ENCODE results near the gene INO80E.

The INO80E gene

DNA sequence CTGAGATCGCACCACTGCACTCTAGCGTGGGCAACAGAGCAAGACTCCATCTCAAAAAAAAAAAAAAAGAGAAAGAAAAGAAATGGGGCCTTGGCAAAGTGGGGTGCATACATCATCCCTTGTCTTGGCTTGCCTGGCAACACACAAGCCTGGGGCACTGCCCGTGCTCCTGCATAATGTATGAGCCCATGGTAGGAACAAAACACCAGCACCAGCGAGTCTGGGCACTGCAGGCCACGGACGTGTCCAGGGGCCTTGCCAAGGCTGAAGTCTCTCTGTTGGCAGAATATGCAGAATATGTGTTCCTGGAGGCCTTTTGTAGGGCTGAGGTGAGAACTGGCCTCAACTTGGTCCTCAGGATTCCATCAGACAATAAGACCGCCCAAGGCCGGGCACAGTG lies 53.8 kb downstream of the INO80E start:
- Histone ChIP-seq H3K9ac (ENCODE audit: low read length in 5 of 5) (no peak overlapping the region), H3K36me3 (ENCODE audit: control insufficient read depth in 5 of 5, insufficient read depth in 5 of 5, low read length in 5 of 5) (no peaks in the 10 kb centered on the region), H3K27me3 (ENCODE audit: control insufficient read depth in 5 of 5, insufficient read depth in 4 of 5, low read length in 5 of 5) (peaks cover 0 to 4% (median 0%) of the 10 kb centered on the region in 5 donors), H3K27ac (ENCODE audit: low read depth, low read length) (no peak overlapping the region), H3K4me1 (ENCODE audit: control insufficient read depth in 5 of 5, insufficient read depth in 5 of 5, low read length in 5 of 5) (peaks cover 0 to 20% (median 11%) of the 10 kb centered on the region in 5 donors), H3K9me3 (ENCODE audit: control insufficient read depth in 5 of 5, low read length in 5 of 5) (no peaks in the 10 kb centered on the region), H3K4me3 (ENCODE audit: low read depth in 1 of 5, low read length in 5 of 5) (no peak overlapping the region)

DNA sequence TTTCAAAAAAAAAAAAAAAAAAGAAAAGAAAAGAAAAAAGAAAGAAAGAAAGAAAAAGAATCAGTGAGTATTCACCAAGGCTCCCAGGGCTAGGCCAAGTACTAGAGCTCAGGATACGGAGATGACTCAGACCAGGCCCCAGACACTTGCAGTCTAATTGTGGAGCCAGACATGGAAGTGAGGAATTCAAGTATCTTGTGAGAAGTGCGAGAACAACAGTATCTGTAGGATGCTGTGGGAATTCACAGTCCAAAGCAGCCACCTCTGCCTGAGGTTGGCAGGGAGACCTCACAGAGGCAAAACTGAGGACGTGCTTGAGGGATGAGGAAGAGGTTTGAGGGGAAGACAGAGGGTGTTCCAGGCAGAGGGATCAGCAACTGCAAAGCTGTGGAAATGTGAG lies 55.5 kb downstream of the INO80E start:
- Histone ChIP-seq H3K9ac (ENCODE audit: low read length in 5 of 5) (no peak overlapping the region), H3K4me3 (ENCODE audit: low read depth in 1 of 5, low read length in 5 of 5) (no peak overlapping the region), H3K36me3 (ENCODE audit: control insufficient read depth in 5 of 5, insufficient read depth in 5 of 5, low read length in 5 of 5) (no peaks in the 10 kb centered on the region), H3K9me3 (ENCODE audit: control insufficient read depth in 5 of 5, low read length in 5 of 5) (no peaks in the 10 kb centered on the region), H3K4me1 (ENCODE audit: control insufficient read depth in 5 of 5, insufficient read depth in 5 of 5, low read length in 5 of 5) (peaks cover 0 to 20% (median 11%) of the 10 kb centered on the region in 5 donors), H3K27ac (ENCODE audit: low read depth, low read length) (no peak overlapping the region), H3K27me3 (ENCODE audit: control insufficient read depth in 5 of 5, insufficient read depth in 4 of 5, low read length in 5 of 5) (no peaks in the 10 kb centered on the region)

DNA sequence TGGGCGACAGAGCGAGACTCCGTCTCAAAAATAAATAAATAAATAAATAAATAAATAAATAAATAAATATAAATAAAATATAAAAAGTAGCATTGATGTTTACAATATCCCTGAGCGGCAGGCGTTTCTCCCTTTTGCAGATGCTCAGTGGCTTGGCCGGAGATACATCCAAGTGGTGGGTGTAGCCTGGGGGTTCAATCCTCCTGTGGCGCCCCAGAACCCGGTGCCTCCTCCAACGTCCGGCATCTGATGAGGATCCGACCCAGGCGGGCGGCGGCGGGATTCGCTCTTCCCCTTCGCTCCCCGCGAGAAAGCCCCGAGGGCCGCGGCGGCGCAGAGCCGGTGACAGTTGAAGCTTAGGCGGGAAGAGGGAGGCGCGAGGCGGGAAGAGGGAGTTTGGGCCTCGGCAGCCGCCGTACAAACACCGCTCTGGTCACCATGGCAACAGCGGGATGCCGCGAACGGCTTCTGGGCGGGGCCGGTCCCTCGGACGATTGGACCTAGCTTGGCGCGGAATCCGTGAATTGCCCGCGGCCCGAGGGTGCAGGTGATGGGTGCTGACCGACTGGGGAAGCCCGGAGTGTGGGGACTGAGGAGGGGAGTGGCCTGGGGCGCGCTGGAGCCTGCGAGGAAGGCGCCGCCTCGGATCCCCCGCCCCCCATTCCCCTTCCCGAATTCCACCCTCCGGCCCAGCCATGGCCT lies 56.8 kb downstream of the INO80E start:
- Histone ChIP-seq H3K9ac (ENCODE audit: low read length in 5 of 5) (peak overlapping the region in 4 of 5 donors; percentile 51 to 72 (median 69)), H3K4me1 (ENCODE audit: control insufficient read depth in 5 of 5, insufficient read depth in 5 of 5, low read length in 5 of 5) (peaks cover 0 to 20% (median 11%) of the 10 kb centered on the region in 5 donors), H3K27me3 (ENCODE audit: control insufficient read depth in 5 of 5, insufficient read depth in 4 of 5, low read length in 5 of 5) (no peaks in the 10 kb centered on the region), H3K9me3 (ENCODE audit: control insufficient read depth in 5 of 5, low read length in 5 of 5) (no peaks in the 10 kb centered on the region), H3K27ac (ENCODE audit: low read depth, low read length) (peak overlapping the region; percentile 54), H3K4me3 (ENCODE audit: low read depth in 1 of 5, low read length in 5 of 5) (peak overlapping the region; percentile 73 to 86 (median 76)), H3K36me3 (ENCODE audit: control insufficient read depth in 5 of 5, insufficient read depth in 5 of 5, low read length in 5 of 5) (no peaks in the 10 kb centered on the region)

DNA sequence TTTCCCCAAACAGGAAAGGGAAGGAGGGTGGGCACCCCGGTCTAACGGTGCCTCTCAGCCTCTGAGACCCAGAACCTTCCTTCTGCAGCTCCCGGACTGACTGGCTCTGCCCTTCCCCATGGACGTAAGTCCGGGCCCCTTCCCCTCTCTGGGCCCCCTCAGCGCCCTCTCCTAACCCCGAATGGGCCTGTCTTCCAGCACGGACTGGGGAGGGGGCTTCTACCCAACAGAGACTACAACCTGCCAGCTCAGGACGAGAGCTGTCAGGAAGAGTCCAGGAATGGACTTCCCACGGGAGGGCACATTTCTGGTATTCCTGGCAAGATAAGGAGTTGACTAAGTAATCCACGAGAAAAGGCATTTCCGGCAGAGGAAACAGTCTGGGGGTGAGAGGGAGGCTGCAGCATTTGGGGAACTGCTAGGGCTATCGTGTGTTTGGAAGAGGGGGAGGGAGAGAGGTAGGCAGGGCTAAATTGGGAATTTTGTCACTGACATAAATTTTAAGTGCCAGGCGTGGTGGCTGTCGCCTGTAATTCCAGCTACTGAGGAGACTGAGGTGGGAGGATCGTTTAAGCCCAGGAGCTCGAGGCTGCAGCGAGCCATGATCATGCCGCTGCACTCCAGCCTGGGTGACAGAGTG lies 57.5 kb downstream of the INO80E start:
- peaks cover 0 to 20% (median 11%) of the 10 kb centered on the region in 5 donors for H3K4me1 ChIP-seq (ENCODE audit: control insufficient read depth in 5 of 5, insufficient read depth in 5 of 5, low read length in 5 of 5)
- H3K9ac ChIP-seq (ENCODE audit: low read length in 5 of 5): peak overlapping the region in 3 of 5 donors; percentile 67 to 72 (median 71)
- H3K27ac ChIP-seq (ENCODE audit: low read depth, low read length): peak overlapping the region; percentile 54
- H3K4me3 ChIP-seq (ENCODE audit: low read depth in 1 of 5, low read length in 5 of 5): peak overlapping the region; percentile 73 to 86 (median 76)
- no peaks in the 10 kb centered on the region for H3K27me3 ChIP-seq (ENCODE audit: control insufficient read depth in 5 of 5, insufficient read depth in 4 of 5, low read length in 5 of 5)
- H3K36me3 ChIP-seq (ENCODE audit: control insufficient read depth in 5 of 5, insufficient read depth in 5 of 5, low read length in 5 of 5): no peaks in the 10 kb centered on the region
- no peaks in the 10 kb centered on the region for H3K9me3 ChIP-seq (ENCODE audit: control insufficient read depth in 5 of 5, low read length in 5 of 5)

DNA sequence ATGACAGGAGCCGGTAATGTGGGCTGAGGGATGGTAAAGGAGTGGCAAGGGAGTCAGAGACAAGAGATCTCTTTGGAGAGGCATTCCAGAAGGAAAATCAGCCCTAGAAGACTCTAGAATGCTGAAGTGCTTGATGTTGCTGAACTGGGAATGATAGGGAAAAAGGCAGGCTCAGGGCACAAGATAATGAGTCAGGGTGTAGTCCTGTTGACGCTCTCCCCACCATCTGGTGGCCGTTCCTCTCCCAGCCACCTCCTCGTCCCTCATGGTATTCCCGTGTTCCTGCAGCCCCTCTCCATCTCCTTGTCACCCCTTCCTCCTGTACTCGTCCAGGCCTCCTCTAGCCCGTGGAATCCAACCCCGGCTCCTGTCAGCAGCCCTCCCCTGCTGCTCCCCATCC lies 58.4 kb downstream of the INO80E start:
- H3K4me1 ChIP-seq (ENCODE audit: control insufficient read depth in 5 of 5, insufficient read depth in 5 of 5, low read length in 5 of 5): peaks cover 0 to 20% (median 11%) of the 10 kb centered on the region in 5 donors
- no peak overlapping the region for H3K4me3 ChIP-seq (ENCODE audit: low read depth in 1 of 5, low read length in 5 of 5)
- H3K9me3 ChIP-seq (ENCODE audit: control insufficient read depth in 5 of 5, low read length in 5 of 5): no peaks in the 10 kb centered on the region
- H3K27me3 ChIP-seq (ENCODE audit: control insufficient read depth in 5 of 5, insufficient read depth in 4 of 5, low read length in 5 of 5): no peaks in the 10 kb centered on the region
- no peak overlapping the region for H3K27ac ChIP-seq (ENCODE audit: low read depth, low read length)
- H3K36me3 ChIP-seq (ENCODE audit: control insufficient read depth in 5 of 5, insufficient read depth in 5 of 5, low read length in 5 of 5): no peaks in the 10 kb centered on the region
- no peak overlapping the region for H3K9ac ChIP-seq (ENCODE audit: low read length in 5 of 5)

DNA sequence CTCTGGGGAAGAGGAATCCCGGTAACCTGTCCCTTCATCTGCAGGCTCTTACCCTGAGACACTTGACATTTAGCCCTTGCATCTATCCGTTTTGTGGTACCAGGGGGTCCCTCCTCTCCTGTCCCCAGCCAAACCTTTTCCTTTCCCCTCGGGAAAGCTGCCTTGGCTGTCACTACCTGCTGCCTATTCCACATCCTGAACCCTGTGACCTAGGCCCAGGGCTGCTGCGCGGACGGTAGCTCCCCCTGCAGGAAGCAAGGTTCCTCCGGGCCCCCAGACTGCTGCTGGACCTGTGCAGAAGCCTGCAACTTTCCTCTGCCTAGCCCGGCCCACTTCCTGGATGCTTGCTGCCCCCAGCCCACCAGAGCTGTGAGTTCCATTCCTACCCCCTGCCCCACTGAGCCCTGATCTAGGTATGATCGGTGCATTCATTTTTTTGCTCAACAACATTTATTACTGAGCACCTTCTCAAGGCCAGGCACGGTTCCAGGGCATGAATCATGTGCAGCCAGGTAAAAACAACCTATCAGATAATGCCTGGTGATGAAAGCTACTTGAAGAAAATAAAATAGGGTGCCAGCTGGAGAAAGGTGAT lies 59.0 kb downstream of the INO80E start:
- H3K4me1 ChIP-seq (ENCODE audit: control insufficient read depth in 5 of 5, insufficient read depth in 5 of 5, low read length in 5 of 5): peaks cover 0 to 22% (median 11%) of the 10 kb centered on the region in 5 donors
- H3K27me3 ChIP-seq (ENCODE audit: control insufficient read depth in 5 of 5, insufficient read depth in 4 of 5, low read length in 5 of 5): no peaks in the 10 kb centered on the region
- H3K36me3 ChIP-seq (ENCODE audit: control insufficient read depth in 5 of 5, insufficient read depth in 5 of 5, low read length in 5 of 5): no peaks in the 10 kb centered on the region
- H3K4me3 ChIP-seq (ENCODE audit: low read depth in 1 of 5, low read length in 5 of 5): no peak overlapping the region
- H3K9me3 ChIP-seq (ENCODE audit: control insufficient read depth in 5 of 5, low read length in 5 of 5): no peaks in the 10 kb centered on the region
- H3K9ac ChIP-seq (ENCODE audit: low read length in 5 of 5): no peak overlapping the region
- no peak overlapping the region for H3K27ac ChIP-seq (ENCODE audit: low read depth, low read length)
